NCI-H187 (cell line): ENCODE measurements around the gene IGF1R.

Experiments used
- DNase-seq, 2 experiments: peaks; one replicate each; lab custom pipeline; 2025; lab: John Stamatoyannopoulos, UW

Gene IGF1R

DNA sequence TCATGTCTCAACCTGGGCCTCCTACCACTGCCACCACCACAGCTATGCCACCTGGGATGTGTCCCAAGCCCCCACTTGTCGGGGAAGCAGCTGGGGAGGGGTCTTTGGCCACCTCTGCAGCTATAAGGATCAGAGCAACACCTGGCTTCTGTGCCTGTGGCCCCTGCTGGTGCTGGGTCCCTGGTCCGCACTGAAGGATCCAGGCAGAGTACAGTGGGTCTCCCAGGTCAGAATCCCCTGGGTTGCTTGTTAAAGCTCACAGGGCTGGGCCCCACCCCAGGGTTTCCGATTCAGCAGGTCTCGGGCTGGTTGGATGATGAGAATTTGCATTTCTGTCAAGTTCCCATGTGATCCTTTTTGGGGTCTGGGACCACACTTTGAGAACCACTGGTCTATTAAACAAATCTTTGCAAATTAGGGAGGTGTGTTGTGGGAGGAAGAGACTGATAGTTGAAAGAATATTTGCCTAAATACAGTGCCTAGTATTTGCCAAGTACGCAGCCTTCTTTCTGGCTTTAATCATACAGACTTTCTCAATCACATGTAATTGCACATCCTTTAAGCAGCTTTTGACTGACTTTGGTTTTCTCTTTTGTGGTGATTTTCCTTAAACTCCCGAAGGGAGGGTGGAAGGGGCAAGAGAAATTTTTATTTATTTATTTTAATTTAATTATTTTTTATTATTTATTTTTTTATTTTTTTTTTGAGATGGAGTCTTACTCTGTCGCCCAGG, 127.3 kb downstream of the IGF1R start:
- DNase-seq = no peak

DNA sequence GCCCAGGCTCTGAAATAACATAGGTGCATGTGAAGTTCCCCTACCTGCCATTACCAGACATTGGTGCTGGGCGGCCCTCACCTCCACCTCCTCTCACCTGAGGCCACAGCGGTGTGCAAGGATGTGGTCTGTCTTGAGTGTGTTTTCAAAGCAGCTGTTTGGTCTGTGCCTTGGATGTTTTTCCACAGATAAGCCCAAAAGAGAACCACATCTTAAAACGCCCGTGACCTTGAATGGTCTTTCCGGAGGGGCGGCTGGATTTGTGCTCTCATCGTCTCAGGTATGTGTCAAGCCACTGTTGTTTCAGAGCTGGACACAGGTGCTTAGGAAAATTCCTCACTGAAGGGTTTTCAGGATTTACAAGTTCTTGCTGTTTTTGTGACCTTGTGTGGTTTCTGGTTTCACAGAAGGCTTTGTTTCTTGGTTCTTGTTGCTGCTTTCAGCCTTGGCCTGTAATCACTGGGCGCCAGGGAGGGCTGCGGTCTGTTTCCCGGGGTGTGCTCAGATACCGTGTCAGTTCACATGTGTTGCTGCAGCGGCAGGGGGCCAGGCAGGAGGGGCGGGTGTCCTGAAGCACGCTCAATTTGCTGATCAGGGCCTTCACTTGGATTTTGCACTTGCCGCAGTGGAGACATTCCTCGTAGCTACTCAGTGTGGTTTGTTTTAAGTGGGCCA, 128.4 kb downstream of the IGF1R start:
- peak; percentile 36 to 59 for DNase-seq

DNA sequence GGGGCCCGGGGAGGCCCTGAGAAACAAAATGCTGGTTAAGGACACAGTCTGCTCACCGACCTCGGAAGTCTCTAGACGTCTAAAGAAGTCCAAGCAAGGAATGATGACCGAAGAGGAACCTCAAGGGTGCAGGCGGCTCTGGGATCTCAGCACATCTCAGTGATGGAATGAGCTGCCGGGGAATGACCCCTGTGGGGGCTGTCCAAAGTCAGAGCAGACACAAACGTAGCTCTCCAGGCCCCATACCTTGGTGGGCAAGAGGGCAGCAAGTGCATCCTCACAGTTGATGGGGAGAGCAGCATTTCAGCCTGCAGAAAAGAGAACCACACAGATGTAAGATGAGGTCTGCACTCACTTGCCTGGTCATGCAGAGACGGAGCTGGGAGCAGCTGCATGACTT, 129.1 kb downstream of the IGF1R start:
- no peak for DNase-seq

- no peak for DNase-seq
These were observed 130.1 kb downstream of the IGF1R start for GRCh38 chr15:98778263-98778959.

- DNase-seq = no peak
These were observed 130.6 kb downstream of the IGF1R start for GRCh38 chr15:98778960-98779359.

DNA sequence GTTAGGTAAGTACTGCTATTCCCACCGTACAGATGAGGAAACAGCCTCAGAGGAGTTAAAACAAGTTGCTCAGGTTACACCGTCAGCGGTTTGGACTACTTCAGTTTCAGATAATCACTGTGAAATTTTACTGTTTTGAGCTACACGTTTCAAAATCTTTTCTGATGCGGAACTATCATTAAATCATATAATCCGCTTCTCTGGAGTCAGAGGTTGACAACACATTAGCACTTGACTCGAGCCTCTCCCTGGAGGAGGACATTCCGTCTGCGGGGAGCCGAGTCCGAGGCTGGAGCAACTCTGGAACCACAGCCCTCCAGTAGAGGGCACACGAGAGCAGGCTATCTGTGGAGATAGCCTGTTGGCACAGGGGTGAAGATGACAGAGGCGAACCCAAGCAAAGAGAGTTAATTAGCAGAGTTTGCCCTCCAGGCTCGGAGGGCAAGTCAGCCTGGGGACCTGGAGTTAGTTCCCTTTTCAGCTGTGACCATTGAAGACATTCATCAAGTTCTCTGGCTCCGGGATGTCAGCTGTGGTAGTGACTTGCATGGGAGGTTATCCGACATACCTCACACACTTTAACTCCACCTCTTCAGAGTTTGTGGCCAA, 131.2 kb downstream of the IGF1R start:
- peak; percentile 43 to 54 for DNase-seq

DNA sequence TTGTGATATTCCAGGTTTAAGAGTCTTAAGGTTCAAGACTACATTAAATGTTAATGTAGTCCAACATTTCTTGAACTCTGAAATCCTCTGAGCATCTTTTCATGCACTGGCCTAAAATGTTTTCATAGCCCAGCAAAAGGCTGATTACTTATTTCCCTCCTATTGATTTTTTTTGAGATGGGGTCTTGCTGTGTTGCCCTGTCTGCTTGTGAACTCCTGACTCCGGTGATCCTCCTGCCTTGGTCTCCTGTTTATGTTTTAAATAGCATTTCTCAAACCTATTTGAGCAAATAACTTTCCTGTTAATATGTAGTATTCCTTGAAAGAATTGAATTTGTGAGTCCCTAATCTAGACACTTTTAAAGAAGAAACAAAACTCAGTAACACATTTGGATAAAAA, 133.5 kb downstream of the IGF1R start:
- DNase-seq = no peak

DNA sequence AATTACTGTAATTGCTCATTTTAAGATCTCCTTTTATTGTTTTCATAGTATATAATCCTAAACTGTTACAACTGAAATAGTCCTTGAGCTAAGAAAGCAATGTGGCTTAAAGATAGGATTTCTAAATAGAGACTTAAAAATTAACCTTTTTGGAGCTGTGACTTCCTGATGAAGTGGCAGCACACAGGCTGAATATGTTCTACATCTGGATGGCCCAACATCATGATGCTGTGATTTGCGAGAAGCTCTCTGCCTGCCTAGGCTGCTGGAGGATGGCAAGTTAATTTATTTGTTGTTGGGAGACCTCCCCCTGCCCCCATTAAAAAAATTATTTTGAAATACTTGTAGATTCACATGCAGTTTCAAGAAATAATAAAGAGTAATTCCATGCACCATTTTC, 134.5 kb downstream of the IGF1R start:
- DNase-seq = no peak

- DNase-seq = no peak
These were observed 137.1 kb downstream of the IGF1R start for GRCh38 chr15:98785431-98785806.

GRCh38 chr15:98785807-98786621, 137.7 kb downstream of the IGF1R start:
- DNase-seq = peak; percentile 42 to 59

DNA sequence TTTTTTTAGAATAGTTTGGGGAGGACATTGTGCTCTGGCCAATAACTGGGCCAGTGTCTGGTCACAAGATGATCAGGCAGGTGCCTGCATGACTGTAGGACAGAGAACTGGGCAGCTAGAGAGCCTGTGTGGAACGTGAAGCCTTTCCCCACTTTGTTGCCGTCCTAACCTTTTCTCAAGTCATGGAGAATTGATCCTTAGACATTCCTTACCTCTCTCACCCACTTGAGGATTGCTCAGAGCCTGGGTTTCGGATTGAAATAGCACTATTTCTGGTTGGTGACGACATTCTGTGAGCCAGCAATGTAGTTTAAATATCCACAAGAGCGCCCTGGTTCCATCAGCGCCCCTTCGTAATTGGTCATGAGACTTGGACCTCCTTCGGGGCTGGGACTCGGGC, 138.4 kb downstream of the IGF1R start:
- no peak for DNase-seq

DNA sequence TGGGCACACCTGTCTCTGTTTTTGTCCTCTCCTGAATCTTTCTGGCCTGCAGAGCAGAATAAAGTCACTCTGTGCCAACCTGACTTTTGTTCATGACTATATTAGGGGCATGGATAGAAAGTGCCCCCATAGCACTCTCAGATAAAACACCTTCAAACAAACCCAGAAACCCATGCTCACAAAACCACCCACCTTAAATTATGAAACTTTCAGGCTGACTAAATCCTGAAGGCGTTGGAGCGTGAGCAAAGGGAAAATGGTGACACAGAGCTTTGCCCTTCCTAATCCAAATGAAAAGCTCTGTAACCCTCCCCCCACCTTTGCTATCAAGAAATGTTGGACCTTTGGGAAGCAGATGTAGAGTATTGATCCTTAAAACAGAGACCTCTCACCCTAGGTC, 138.9 kb downstream of the IGF1R start:
- no peak for DNase-seq

DNA sequence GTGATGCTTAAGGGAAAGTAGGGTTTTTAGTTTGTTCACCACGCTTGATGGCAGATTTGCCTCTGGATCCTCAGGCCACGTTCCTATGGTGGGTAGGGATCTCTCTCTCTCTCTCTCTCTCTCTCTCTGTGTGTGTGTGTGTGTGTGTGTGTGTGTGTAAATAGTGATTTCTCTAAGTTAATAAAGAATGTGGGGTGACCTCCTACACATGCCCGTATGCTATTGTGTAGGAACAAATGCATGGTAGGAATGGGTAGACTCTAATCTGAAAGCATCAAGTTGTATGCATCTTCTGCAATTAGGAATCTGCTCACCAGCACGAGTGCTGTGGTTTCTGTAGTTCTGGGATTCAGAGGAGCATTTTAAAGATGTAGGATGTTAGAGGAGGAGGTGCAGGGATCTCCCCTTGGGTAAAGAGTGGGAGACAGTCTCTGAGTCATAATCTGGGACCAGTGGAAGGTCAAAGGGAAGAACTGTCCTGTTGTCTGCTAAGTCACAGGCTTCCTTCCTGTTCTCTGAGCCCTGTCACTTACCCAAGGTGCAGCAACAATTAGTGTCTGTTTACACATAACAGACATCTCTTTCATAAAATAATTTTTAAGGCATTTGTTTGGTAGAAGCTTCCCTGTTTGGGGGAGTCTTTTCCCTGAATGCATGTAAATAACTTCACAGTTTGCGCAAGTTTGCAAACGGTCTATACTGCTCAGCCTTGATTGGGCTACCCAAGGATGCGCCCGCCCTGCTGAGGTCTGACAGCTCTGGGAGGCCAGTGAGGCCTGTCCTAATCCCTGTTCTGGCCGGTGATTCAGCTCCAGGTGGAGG, 139.8 kb downstream of the IGF1R start:
- no peak for DNase-seq

DNA sequence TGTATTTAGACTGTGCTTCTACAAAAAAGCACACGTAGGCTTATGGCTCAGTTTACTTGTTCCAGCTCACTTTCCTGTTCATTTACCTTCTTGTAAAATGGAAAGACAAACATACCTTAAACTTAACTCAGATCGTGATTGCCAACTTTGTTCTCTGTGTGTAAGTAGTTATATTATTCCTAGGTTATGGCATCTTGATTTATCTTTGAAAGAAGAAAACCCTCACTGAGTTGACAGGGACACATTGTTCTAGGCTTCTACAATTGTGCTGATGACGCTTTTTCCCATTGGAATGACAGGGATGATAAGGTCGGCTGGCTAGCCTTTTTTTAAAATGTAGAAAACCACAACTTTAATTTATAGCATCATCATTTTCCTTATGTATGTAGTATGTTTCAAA, 140.7 kb downstream of the IGF1R start:
- DNase-seq = no peak

- no peak for DNase-seq
These were observed 141.9 kb downstream of the IGF1R start for GRCh38 chr15:98790270-98790669.

DNA sequence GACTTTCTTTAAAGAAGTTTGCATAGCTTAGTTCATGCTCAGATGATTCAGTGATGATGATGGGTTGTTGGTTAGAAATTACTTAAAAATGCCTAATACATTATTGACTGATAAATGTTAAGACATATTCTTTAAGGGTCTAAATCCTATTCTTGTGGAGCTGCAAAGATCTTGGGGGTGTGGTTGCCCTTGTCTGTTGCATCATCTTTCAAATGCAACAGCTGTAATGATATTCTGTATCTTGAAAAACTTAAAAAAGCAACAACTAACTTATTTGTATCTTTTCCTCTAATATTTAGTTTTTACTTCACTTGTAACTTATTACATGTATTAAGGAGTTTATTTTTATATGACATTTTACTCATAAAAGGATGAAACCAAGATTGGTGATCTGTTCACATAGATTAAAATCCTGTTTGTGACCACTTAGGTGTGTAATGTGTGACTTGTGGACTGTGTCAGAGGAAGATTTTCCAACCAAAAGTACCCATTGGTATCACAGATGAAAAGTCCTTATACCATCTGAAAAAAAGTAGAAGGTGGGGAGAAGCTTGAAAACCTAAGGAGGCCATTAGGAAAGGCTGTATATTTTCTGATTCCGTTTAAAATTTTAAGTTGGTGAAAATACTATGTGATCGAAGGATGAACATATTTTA, 142.8 kb downstream of the IGF1R start:
- DNase-seq = no peak

DNA sequence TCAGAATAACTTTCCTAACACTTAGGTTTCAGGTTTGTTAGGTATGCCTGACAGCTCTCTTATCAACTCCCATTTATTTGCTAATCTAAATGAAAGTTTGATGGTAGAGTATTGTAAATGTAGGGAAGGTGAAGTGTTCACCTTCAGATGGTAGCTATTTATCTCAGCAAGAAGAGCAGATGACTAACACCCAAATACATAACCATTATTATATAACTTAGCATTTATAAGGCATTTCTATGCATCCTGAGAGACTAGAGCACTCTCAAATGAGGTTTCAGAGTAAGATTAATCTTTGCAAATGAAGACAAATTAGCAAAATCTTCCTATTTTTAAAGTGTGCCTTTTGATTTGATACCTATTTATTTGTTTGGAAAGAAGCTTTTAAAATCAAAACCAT, 143.8 kb downstream of the IGF1R start:
- DNase-seq = no peak

- no peak for DNase-seq
These were observed 145.9 kb downstream of the IGF1R start for GRCh38 chr15:98794211-98794610.

GRCh38 chr15:98794748-98795147, 146.4 kb downstream of the IGF1R start:
- DNase-seq = no peak

- no peak for DNase-seq
These were observed 147.6 kb downstream of the IGF1R start for GRCh38 chr15:98795980-98796379.
